GM13977 (cell line): Measurements from ENCODE around the gene PTGDR2.

Experiments
- DNase-seq: peaks from one replicate; pipeline ENCODE4 v3.0.0; 2012; ENCODE audit warnings: low spot score
- in situ Hi-C: fragments of 300-500 bp; cut with MboI; formaldehyde crosslinking; loops from one replicate; pipeline ENCODE4 v1.12.0; 2022; ENCODE audit warnings: low sequenced_read_pairs, low pct_unique_long_range_greater_than_20kb, mixed read lengths, inconsistent platforms; ENCODE audit not compliant: unreplicated experiment
- TF ChIP-seq, protein P1 (sequence below): IDR thresholded peaks from 2 replicates; pipeline ENCODE4 v1.5.1; 2012; ENCODE audit warnings: mild to moderate bottlenecking, control low read depth; ENCODE audit not compliant: insufficient read depth; ENCODE audit errors: extremely low read depth, missing control alignments

Gene PTGDR2

DNA sequence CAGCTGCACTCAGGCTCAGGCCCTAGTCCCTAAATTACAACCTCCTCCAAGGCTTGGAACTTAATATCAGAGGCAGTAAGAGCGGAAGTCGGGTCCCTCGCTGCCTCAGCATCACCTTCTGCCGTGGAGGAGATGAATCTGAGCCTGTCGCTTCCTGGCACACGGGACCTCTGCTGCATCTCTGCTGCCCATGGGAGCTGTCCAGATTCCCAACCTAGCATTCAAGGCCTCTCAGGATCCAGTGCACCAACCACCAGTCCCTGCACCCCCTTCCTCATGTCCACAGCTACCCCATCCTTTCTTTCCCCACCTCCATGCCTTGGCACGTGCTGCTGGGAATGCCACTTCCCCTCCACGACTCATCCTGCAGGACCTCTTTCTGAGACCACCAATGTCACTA, 2.5 kb upstream of the PTGDR2 start:
- no peak for DNase-seq
- TF ChIP-seq, protein P1, sequence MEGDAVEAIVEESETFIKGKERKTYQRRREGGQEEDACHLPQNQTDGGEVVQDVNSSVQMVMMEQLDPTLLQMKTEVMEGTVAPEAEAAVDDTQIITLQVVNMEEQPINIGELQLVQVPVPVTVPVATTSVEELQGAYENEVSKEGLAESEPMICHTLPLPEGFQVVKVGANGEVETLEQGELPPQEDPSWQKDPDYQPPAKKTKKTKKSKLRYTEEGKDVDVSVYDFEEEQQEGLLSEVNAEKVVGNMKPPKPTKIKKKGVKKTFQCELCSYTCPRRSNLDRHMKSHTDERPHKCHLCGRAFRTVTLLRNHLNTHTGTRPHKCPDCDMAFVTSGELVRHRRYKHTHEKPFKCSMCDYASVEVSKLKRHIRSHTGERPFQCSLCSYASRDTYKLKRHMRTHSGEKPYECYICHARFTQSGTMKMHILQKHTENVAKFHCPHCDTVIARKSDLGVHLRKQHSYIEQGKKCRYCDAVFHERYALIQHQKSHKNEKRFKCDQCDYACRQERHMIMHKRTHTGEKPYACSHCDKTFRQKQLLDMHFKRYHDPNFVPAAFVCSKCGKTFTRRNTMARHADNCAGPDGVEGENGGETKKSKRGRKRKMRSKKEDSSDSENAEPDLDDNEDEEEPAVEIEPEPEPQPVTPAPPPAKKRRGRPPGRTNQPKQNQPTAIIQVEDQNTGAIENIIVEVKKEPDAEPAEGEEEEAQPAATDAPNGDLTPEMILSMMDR: no peak
- in situ Hi-C loops: loop anchor here (10.0 kb wide), 1 partner anchor 73 kb away; the partner anchor contains the start of gene MS4A10

DNA sequence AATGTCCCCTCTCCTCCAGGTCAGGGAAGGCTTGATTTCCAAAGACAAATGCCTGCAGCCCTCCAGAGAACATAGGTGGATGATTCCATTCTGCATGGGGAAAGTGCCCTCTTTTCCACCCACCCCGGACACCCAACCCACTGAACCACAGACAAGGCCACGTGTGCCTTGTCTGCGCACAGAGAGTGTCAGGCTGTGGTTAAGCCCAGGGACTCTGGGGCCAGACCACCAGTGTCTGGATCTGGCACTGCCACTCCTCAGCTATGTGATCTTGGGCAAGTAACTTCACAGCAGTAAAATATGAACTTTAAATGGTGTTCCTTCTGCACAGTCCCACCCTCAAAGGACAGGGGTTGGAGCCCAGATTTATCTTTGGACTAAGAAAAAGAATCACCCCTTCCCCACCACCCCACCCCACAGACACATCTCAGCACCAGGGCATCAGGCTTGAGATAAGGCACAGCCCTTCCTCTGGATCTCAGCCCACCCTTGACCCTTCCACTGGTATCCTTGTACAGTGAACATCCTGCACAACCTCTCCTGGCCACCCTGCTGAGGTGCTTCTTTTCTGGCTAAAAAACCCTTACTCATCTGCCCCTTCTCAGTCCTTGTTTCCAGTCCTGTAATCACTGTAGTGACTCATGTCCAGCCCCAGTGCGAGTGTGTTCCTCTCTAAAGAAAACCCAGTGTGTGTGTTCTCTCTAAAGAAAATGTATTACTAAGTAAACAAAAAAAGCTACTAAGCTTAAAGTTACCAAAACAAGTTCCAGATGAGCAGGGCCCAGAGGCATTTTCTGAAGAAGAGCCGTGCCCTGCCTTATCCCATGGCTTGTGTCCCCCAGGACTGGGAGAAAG, 1.9 kb upstream of the PTGDR2 start:
- DNase-seq: no peak
- in situ Hi-C loops: loop anchor here (10.0 kb wide), 1 partner anchor 73 kb away; the partner anchor contains the start of gene MS4A10
- TF ChIP-seq, protein P1: no peak

DNA sequence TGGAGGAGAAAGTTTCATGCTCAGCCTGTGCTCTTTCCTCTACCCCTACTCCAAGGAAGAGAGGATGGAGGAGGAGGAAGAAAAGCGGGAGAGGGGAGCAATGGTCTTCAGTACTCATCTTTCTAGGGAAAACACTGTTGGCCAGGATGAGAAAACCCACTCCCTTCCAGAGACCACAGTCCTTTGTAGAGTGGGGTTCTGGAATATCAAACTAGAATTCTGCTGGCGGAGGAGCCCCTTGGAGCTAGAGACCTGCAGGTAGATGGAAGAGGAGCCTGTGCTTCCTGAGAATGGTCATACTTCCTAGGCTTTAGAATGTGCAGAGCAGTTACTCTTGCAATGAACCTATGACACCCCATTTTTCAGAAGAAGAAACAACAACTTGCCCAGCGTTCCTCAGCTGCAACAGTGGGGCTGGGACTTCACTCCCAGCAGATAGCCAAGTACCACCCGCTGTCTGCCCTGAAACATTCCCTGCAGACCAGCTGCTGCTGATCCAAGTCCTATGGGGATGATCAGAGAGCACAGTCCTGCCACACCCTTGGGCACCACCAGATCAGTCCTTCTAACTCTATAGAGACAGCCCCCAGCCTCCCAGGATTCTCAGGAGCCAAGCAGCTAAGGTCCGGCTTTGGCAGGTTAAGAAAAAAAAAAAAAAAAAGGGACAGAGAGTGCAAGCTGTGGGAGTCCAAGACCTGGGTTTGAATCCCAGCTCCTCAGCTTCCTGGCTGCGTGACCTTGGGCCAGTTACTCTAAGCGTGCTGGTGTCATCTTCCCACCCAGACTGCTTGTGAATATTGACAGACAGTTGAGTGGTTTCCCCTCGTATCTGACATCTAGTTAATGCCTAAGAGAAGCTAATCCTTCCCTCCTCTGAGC, 664 bp downstream of the PTGDR2 start:
- in situ Hi-C loops: loop anchor here (10.0 kb wide), 1 partner anchor 70 kb away; the partner anchor contains the start of gene MS4A10
- no peak for DNase-seq
- TF ChIP-seq, protein P1: no peak

DNA sequence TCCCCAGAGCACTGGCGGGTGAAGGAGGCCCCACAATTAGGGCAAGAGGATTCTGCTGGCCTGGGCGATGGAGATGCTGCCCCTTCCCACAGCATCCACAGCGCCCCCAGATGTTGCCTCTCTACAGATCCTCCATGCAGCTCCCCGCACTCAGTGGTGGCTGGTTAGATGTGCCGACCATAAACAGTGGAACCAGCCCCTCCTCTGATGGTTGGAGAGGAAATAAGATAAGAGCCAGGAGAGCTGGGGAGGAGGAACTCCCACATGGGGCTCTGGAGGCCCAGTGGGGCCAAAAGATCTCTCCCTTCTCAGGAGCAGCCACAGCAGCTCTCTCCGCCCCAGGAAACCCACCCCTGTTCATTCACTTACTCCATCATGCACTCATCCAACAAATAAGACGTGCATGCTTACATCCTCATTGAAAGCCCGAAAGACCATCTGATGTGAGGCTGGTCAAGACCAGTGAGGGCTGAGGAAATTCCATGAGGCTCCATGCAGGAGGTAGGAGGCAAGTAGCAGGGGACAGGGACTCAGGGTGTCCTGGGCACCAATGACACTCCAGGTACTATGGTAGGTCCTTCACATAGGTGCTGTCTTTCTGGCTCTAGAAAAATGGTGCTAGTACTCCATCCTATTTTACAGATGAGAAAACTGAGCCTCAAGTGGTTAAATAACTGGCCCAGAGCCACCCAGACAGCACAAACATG, 1.5 kb downstream of the PTGDR2 start:
- TF ChIP-seq, protein P1: no peak
- in situ Hi-C loops: loop anchor here (10.0 kb wide), 1 partner anchor 69 kb away; the partner anchor contains the start of gene MS4A10
- DNase-seq: no peak

DNA sequence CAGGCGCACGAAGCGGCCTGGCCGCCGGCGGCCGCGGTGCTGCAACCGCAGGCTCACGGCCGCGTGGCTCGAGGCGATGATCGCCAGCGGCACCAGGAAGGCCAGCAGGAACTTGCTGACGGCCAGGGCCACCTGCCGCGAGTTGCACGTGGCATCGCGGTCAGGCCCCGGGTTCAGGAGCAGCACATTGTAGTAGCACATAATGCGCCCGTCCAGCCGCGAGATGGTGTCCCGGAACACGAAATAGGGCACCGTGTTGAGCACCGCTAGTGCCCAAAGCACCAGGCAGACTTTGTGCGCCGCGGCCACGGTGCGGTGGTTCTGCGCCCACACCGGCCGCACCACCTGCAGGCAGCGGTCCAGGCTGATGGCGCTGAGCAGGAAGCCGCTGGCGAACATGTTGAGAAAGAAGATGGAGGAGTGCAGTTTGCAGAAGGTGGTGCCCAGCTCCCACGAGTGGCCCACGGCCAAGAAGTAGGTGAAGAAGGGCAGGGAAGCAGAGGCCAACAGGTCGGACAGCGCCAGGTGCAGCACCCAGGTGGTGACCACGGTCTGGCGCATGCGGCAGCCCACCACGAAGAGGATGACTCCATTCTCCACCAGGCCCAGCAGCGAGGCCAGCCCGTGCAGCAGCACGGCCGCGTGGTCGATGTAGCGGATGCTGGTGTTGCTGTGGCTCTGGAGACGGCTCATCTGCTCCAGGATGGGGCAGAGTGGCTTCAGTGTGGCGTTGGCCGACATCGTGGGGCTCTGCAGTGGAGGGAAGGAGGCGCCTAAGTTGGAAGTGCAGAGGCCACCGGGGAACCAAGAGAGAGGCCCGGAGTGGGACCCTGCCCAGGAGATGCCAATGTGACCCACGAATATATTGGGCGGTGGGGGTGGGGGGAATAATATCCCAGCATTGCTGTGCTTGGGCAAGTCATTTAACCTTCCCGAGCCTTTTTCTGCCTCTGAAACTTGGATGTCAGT, 2.5 kb downstream of the PTGDR2 start:
- DNase-seq: no peak
- in situ Hi-C loops: loop anchor here (10.0 kb wide), 1 partner anchor 68 kb away; the partner anchor contains the start of gene MS4A10
- TF ChIP-seq, protein P1: no peak
